ENCODE data around the gene SLC13A3.

DNA sequence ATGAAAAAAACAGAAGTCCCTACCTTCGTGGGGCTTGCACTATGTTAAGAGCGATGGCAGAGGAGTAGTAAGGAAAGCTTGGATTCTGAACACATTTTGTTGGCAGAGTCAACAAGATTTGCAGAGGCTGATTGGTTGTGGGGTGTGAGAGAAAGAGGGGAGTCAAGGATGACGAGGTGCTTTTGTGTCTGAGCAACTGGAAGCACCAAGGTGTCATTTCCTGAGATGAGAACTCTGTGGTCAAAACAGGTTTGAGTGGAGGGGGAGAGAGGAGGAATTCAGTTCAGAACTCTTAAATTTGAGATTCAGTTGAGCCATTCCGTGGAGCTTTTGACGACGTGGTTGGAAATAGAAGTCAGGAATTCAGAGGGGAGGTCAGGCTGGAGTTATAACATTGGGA, 104.3 kb downstream of the SLC13A3 start:
- TF ChIP-seq REST (IDR thresholded peaks at IDR 0.05), result no peak
- no peak for TF ChIP-seq CTCF (IDR thresholded peaks at IDR 0.05; ENCODE audit: low read depth, low read length, missing input control)
- TF ChIP-seq FOXA1 (IDR thresholded peaks at IDR 0.05), result no peak
- TF ChIP-seq ZBTB33 (IDR thresholded peaks at IDR 0.05), result no peak
- TF ChIP-seq HNF4G (IDR thresholded peaks at IDR 0.05), result no peak
- TF ChIP-seq ATF3 (IDR thresholded peaks at IDR 0.05), result no peak
- TF ChIP-seq, protein P1, sequence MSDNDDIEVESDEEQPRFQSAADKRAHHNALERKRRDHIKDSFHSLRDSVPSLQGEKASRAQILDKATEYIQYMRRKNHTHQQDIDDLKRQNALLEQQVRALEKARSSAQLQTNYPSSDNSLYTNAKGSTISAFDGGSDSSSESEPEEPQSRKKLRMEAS (IDR thresholded peaks at IDR 0.05), result no peak
- no peak for TF ChIP-seq YY1 (IDR thresholded peaks at IDR 0.05)
- TF ChIP-seq HNF4A (conservative IDR thresholded peaks at IDR 0.05), result no peak
- no peak for TF ChIP-seq RXRA (IDR thresholded peaks at IDR 0.05)
- no peak for TF ChIP-seq TAF1 (conservative IDR thresholded peaks at IDR 0.05)
- TF ChIP-seq JUND (IDR thresholded peaks at IDR 0.05), result no peak
- TF ChIP-seq EGR1 (IDR thresholded peaks at IDR 0.05; ENCODE audit: low read depth in 2 of 2), result no peak

Measured in liver (tissue), 3 donors.